PC-3 (cell line): ENCODE data around the gene SHLD1. TPM values are rescaled to one million over a fixed set of nuclear protein-coding genes. Genes with fewer than 3 reads are reported as not detected.
"Not testable (repeated sequence)": the region's sequence is repeated elsewhere in the genome, so short reads cannot be mapped to it uniquely, and the experiment has no call there.

ENCODE experiments used
- ATAC-seq: fragments of 200-7000 bp; cut with Tn5 transposase; 2 replicates; pipeline ENCODE4 v1.9.1; 2020; ENCODE audit warnings: mild to moderate bottlenecking, moderate library complexity
- BruUV-seq: library from RNA; stranded (reverse); fragments of 400-500 nt; replicated peaks from 2 replicates; lab custom pipeline; 2021; lab: Mats Ljungman, UMichigan
- CTCF ChIA-PET: fragments of 300-600 bp; sonication (Branson Sonifier 250); formaldehyde crosslinking; loops from one replicate; lab custom pipeline; 2022; ENCODE audit warnings: antibody characterized with exemption; lab: Charles Lee
- POLR2A ChIA-PET: fragments of 300-600 bp; sonication (Branson Sonifier 250); formaldehyde crosslinking; loops from one replicate; lab custom pipeline; 2022; ENCODE audit warnings: antibody characterized with exemption; ENCODE audit not compliant: unreplicated experiment; lab: Charles Lee
- DNase-seq: peaks from one replicate; pipeline ENCODE4 v3.0.0-alpha.2; 2015
- H2AFZ ChIP-seq: fragments of 300-600 bp; sonication (generic); 2 replicates; pipeline ENCODE4 v1.6.0; 2016; ENCODE audit warnings: antibody characterized with exemption, low read length
- H3F3A ChIP-seq: fragments of 300-600 bp; sonication (generic); one replicate; pipeline ENCODE4 v1.6.0; 2017; ENCODE audit warnings: antibody characterized with exemption, low read length, control low read depth, mild to moderate bottlenecking; ENCODE audit not compliant: unreplicated experiment
- H3K27ac ChIP-seq: fragments of 300-600 bp; sonication (generic); 2 replicates; pipeline ENCODE4 v1.5.1; 2016; ENCODE audit warnings: mild to moderate bottlenecking, low read length
- H3K27me3 ChIP-seq: fragments of 300-600 bp; sonication (generic); 2 replicates; pipeline ENCODE4 v1.6.1; 2016; ENCODE audit warnings: low read length, mixed read lengths
- H3K36me3 ChIP-seq: fragments of 300-600 bp; sonication (generic); 2 replicates; pipeline ENCODE4 v1.6.1; 2016; ENCODE audit warnings: low read depth, mixed run types, low read length, mixed read lengths
- H3K4me1 ChIP-seq: fragments of 300-600 bp; sonication (generic); 2 replicates; pipeline ENCODE4 v1.5.1; 2016; ENCODE audit warnings: low read length; ENCODE audit not compliant: insufficient read depth
- H3K4me2 ChIP-seq: fragments of 300-600 bp; sonication (generic); 2 replicates; pipeline ENCODE4 v1.6.0; 2016; ENCODE audit warnings: low read length
- H3K4me3 ChIP-seq: fragments of 300-600 bp; sonication (generic); 2 replicates; pipeline ENCODE4 v1.5.1; 2016; ENCODE audit warnings: mild to moderate bottlenecking, low read length, mixed read lengths
- H3K79me2 ChIP-seq: fragments of 300-600 bp; sonication (generic); 2 replicates; pipeline ENCODE4 v1.6.1; 2017; ENCODE audit warnings: low read length, mixed read lengths
- H3K9ac ChIP-seq: fragments of 300-600 bp; sonication (generic); 2 replicates; pipeline ENCODE4 v1.6.0; 2016; ENCODE audit warnings: mild to moderate bottlenecking, low read length
- H3K9me2 ChIP-seq: fragments of 300-600 bp; sonication (generic); replicated peaks from 2 replicates; pipeline ENCODE4 v1.6.1; 2016; ENCODE audit warnings: mixed run types, low read length, mixed read lengths
- H3K9me3 ChIP-seq: fragments of 300-600 bp; sonication (generic); 2 replicates; pipeline ENCODE4 v1.6.1; 2016; ENCODE audit warnings: low read length, mixed read lengths
- H4K20me1 ChIP-seq: fragments of 300-600 bp; sonication (generic); 2 replicates; pipeline ENCODE4 v1.6.1; 2016; ENCODE audit warnings: low read length, mixed read lengths
- CTCF ChIP-seq: fragments of 300-600 bp; sonication (generic); conservative IDR thresholded peaks from 2 replicates; pipeline ENCODE4 v1.5.1; 2017; ENCODE audit warnings: antibody characterized with exemption, low read depth, mild to moderate bottlenecking, low read length
- EZH2 ChIP-seq: fragments of 300-600 bp; sonication (generic); IDR thresholded peaks from one replicate; pipeline ENCODE4 v1.6.1; 2017; ENCODE audit warnings: antibody characterized with exemption, mild to moderate bottlenecking, low read length; ENCODE audit not compliant: unreplicated experiment
- EZH2phosphoT487 ChIP-seq: fragments of 300-600 bp; sonication (generic); IDR thresholded peaks from 2 replicates; pipeline ENCODE4 v1.6.1; 2018; ENCODE audit warnings: mild to moderate bottlenecking, antibody characterized with exemption, low read length, borderline replicate concordance
- intact Hi-C: fragments of 100-400 bp; cut with micrococcal nuclease; formaldehyde crosslinking; loops from 2 replicates; pipeline ENCODE4 v1.9.0; 2023
- total RNA-seq: library from RNA; depleted of rRNA; stranded (reverse); fragments of >200 nt; gene quantifications from 2 replicates; pipeline ENCODE4 v1.2.3, GENCODE V29; 2014

Gene SHLD1
- total RNA-seq, 1 experiment from 2014 or later, result 3.4 TPM

- no peak for TF ChIP-seq EZH2
- Histone ChIP-seq H3K79me2 (0 out of 2 replicates have a peak, but pooled peaks cover 3% of the 10 kb centered on the region), H3F3A (peaks cover 6% of the 10 kb centered on the region), H3K9me3 (no peaks in the 10 kb centered on the region), H2AFZ (no peak overlapping the region), H3K4me3 (no peak overlapping the region), H3K36me3 (no peaks in the 10 kb centered on the region), H3K9me2 (no peaks in the 10 kb centered on the region), H4K20me1 (no peaks in the 10 kb centered on the region), H3K4me2 (no peak overlapping the region), H3K9ac (no peak overlapping the region), H3K27ac (no peak overlapping the region), H3K27me3 (no peaks in the 10 kb centered on the region), H3K4me1 (peaks cover 8% of the 10 kb centered on the region)
- POLR2A ChIA-PET, result no interaction called here
- BruUV-seq, result no TSS peak
- ATAC-seq (no peak), DNase-seq (no peak)
- CTCF ChIA-PET, result no interaction called here
- intact Hi-C loops, result no loop called here
These were observed 4.1 kb upstream of the SHLD1 start for GRCh38 chr20:5746064-5746463.

GRCh38 chr20:5748246-5748645 is 2.0 kb upstream of the SHLD1 start:
- peaks cover 6% of the 10 kb centered on the region for H3F3A ChIP-seq
- ChIA-PET POLR2A (no interaction called here), CTCF (no interaction called here)
- no TSS peak for BruUV-seq
- H3K27ac ChIP-seq, result no peak overlapping the region
- no peaks in the 10 kb centered on the region for H3K9me3 ChIP-seq
- H3K36me3 ChIP-seq, result no peaks in the 10 kb centered on the region
- H3K9ac ChIP-seq, result no peak overlapping the region
- no peak overlapping the region for H2AFZ ChIP-seq
- ATAC-seq (no peak), DNase-seq (no peak)
- H3K9me2 ChIP-seq, result no peaks in the 10 kb centered on the region
- 0 out of 2 replicates have a peak, but pooled peaks cover 4% of the 10 kb centered on the region for H3K79me2 ChIP-seq
- no peak for TF ChIP-seq EZH2phosphoT487
- TF ChIP-seq EZH2, result no peak
- TF ChIP-seq CTCF, result no peak
- peaks cover 12% of the 10 kb centered on the region for H3K4me1 ChIP-seq
- H3K4me2 ChIP-seq, result no peak overlapping the region
- intact Hi-C loops, result no loop called here
- no peaks in the 10 kb centered on the region for H3K27me3 ChIP-seq
- no peaks in the 10 kb centered on the region for H4K20me1 ChIP-seq
- H3K4me3 ChIP-seq, result no peak overlapping the region

GRCh38 chr20:5749512-5749951 is 669 bp upstream of the SHLD1 start:
- CTCF ChIA-PET, intact Hi-C loops, H3K36me3 ChIP-seq, H3K4me2 ChIP-seq, H3K4me3 ChIP-seq, H3K9me3 ChIP-seq, H3K79me2 ChIP-seq, ATAC-seq, H3K27ac ChIP-seq, BruUV-seq, H3F3A ChIP-seq, POLR2A ChIA-PET, H4K20me1 ChIP-seq, H3K27me3 ChIP-seq, H3K9me2 ChIP-seq, DNase-seq: not testable (repeated sequence)
- Histone ChIP-seq H3K9ac (peak overlapping the region; percentile 93; the same call in 1 of the 2 replicates), H2AFZ (peak overlapping the region; percentile 82), H3K4me1 (peaks cover 12% of the 10 kb centered on the region)

- DNase-seq (no peak), ATAC-seq (no peak)
- no peak overlapping the region for H3K4me2 ChIP-seq
These were observed 1.7 kb downstream of the SHLD1 start for GRCh38 chr20:5751856-5752255.

More at GRCh38 chr20:5751856-5752255, 1.7 kb downstream of the SHLD1 start:
- H4K20me1 ChIP-seq, result no peaks in the 10 kb centered on the region
- H3K27ac ChIP-seq, result no peak overlapping the region
- 0 out of 2 replicates have a peak, but pooled peaks cover 4% of the 10 kb centered on the region for H3K79me2 ChIP-seq
- H3K27me3 ChIP-seq, result no peaks in the 10 kb centered on the region
- H3K4me1 ChIP-seq, result peaks cover 12% of the 10 kb centered on the region
- no peaks in the 10 kb centered on the region for H3K36me3 ChIP-seq
- no peaks in the 10 kb centered on the region; the same call in 1 of the 2 replicates for H3K9me3 ChIP-seq
- intact Hi-C loops, result loop anchor here (2.0 kb wide), 1 partner anchor 35 kb away; no protein-coding TSS in a partner anchor
- H3K4me3 ChIP-seq, result no peak overlapping the region
- no peak overlapping the region for H2AFZ ChIP-seq
- peaks cover 6% of the 10 kb centered on the region for H3F3A ChIP-seq
- H3K9me2 ChIP-seq, result no peaks in the 10 kb centered on the region
- BruUV-seq, result no TSS peak
- H3K9ac ChIP-seq, result no peak overlapping the region
- TF ChIP-seq EZH2phosphoT487 (no peak), CTCF (no peak), EZH2 (no peak)
- CTCF ChIA-PET, result no interaction called here
- POLR2A ChIA-PET, result no interaction called here
